ACHN (cell line): Measurements from ENCODE around the gene C6orf89.
"Not testable (repeated sequence)": the region's sequence is repeated elsewhere in the genome, so short reads cannot be mapped to it uniquely, and the experiment has no call there.

Experiments used
- DNase-seq: peaks from one replicate; pipeline ENCODE4 v3.0.0-alpha.2; 2015
- in situ Hi-C: cut with HindIII; loops from 2 replicates; pipeline ENCODE4 v1.10.0; 2017; ENCODE audit warnings: low sequenced_read_pairs, low pct_ligation_motif_present, low pct_unique_long_range_greater_than_20kb

C6orf89 gene

GRCh38 chr6:36874443-36875249 lies 11.1 kb upstream of the C6orf89 start, which contains the start of gene PPIL1:
TSS of gene PPIL1 (minus strand) at chr6:36874803. CDS start at chr6:36874772, 31 bp downstream.
- in situ Hi-C loops: no loop called here
- peak; percentile 86 for DNase-seq

GRCh38 chr6:36875250-36875633 lies 10.5 kb upstream of the C6orf89 start:
- in situ Hi-C loops: no loop called here

GRCh38 chr6:36884610-36885009 lies 1.1 kb upstream of the C6orf89 start:
- no peak for DNase-seq
- in situ Hi-C loops: no loop called here

More at GRCh38 chr6:36875250-36875633, 10.5 kb upstream of the C6orf89 start:
- no peak for DNase-seq

GRCh38 chr6:36886950-36887618 lies 1.3 kb downstream of the C6orf89 start:
- DNase-seq: no peak
- in situ Hi-C loops: no loop called here

GRCh38 chr6:36888115-36888643 lies 2.4 kb downstream of the C6orf89 start:
- DNase-seq: no peak
- in situ Hi-C loops: no loop called here

- no peak for DNase-seq
- in situ Hi-C loops: no loop called here
Observed at GRCh38 chr6:36888654-36889481, 3.1 kb downstream of the C6orf89 start.

GRCh38 chr6:36890112-36890663 lies 4.4 kb downstream of the C6orf89 start:
- in situ Hi-C loops: no loop called here
- DNase-seq: no peak

GRCh38 chr6:36891153-36891552 lies 5.4 kb downstream of the C6orf89 start:
- in situ Hi-C loops, DNase-seq: not testable (repeated sequence)

- peak; percentile 60 for DNase-seq
- in situ Hi-C loops: no loop called here
Observed at GRCh38 chr6:36893976-36894932, 8.5 kb downstream of the C6orf89 start.

- DNase-seq: peak; percentile 29
- in situ Hi-C loops: no loop called here
Observed at GRCh38 chr6:36897609-36898008, 11.9 kb downstream of the C6orf89 start.

- DNase-seq: no peak
- in situ Hi-C loops: no loop called here
Observed at GRCh38 chr6:36904114-36904513, 18.4 kb downstream of the C6orf89 start.

- in situ Hi-C loops: no loop called here
- no peak for DNase-seq
Observed at GRCh38 chr6:36904851-36905393, 19.2 kb downstream of the C6orf89 start.

- no peak for DNase-seq
- in situ Hi-C loops: no loop called here
Observed at GRCh38 chr6:36906539-36907325, 21.0 kb downstream of the C6orf89 start.

- in situ Hi-C loops: no loop called here
- peak; percentile 84 for DNase-seq
Observed at GRCh38 chr6:36907781-36908180, 22.0 kb downstream of the C6orf89 start.

GRCh38 chr6:36908747-36909146 lies 23.0 kb downstream of the C6orf89 start:
- in situ Hi-C loops: no loop called here
- no peak for DNase-seq

GRCh38 chr6:36912030-36912454 lies 26.3 kb downstream of the C6orf89 start:
- no peak for DNase-seq
- in situ Hi-C loops: no loop called here
